ENCODE data around the gene TLR5.

GRCh38 chr1:223123011-223123610, 19.9 kb downstream of the TLR5 start:
- no peak for TF ChIP-seq CTCF (IDR thresholded peaks at IDR 0.05; ENCODE audit: low read length)
- no peak for TF ChIP-seq EZH2 (IDR thresholded peaks at IDR 0.05; ENCODE audit: borderline replicate concordance, low read length)

Measured in OCI-LY1 (cell line).